ENCODE results near the gene PDE3B. TPM values are rescaled to one million over a fixed set of nuclear protein-coding genes. Genes with fewer than 3 reads are reported as not detected.

Gene PDE3B
- total and polyA plus RNA-seq, 9 of the 15 experiments (the other 6 are each of a cell fraction or from before 2014, with no cell fraction given), result 2.3 to 22.5 (median 12.2) TPM

GRCh38 chr11:14700593-14700992 is 57.0 kb downstream of the PDE3B start:
- Histone ChIP-seq H3K9ac (ENCODE audit: insufficient read depth in 1 of 2, low read depth in 2 of 2, low read length in 2 of 2) (no peak overlapping the region), H3K9me3 (replicated peaks; ENCODE audit: control insufficient read depth, insufficient read depth, low read depth, low read length) (peaks cover 6% of the 10 kb centered on the region), H3K79me2 (ENCODE audit: control insufficient read depth, insufficient read depth, low read length) (peaks cover 37% of the 10 kb centered on the region; the same call in 2 of the 3 replicates), H3K27ac (ENCODE audit: extremely low read depth, low read depth, low read length) (no peak overlapping the region), H3K4me3 (no peak overlapping the region), H2AFZ (ENCODE audit: low read depth, low read length) (no peak overlapping the region), H3K27me3 (ENCODE audit: control insufficient read depth in 2 of 2, insufficient read depth in 2 of 2, low read length in 2 of 2) (no peaks in the 10 kb centered on the region), H3K9me1 (ENCODE audit: control insufficient read depth, insufficient read depth, low read length) (no peaks in the 10 kb centered on the region), H3K36me3 (ENCODE audit: control insufficient read depth, insufficient read depth, low read length) (no peaks in the 10 kb centered on the region; the same call in 2 of the 3 replicates), H3K4me2 (ENCODE audit: insufficient read depth, low read length) (no peak overlapping the region), H4K20me1 (replicated peaks; ENCODE audit: control insufficient read depth, insufficient read depth, low read length) (no peaks in the 10 kb centered on the region), H3K4me1 (replicated peaks in 1 of 2; ENCODE audit: control insufficient read depth in 2 of 2, insufficient read depth in 2 of 2, low read length in 2 of 2) (no peaks in the 10 kb centered on the region)
- ATAC-seq (no peak), FAIRE-seq (no peak), DNase-seq (ENCODE audit: extremely low read depth in 1 of 4, low spot score in 3 of 4) (no peak)
- ChIA-PET CTCF (ENCODE audit: low intra/inter-chr PET ratio) (no interaction called here), POLR2A (no interaction called here)
- intact Hi-C loops (cut with micrococcal nuclease) (no loop called here), in situ Hi-C loops (cut with MboI) (no loop called here)
- TF ChIP-seq HMBOX1 (IDR thresholded peaks at IDR 0.05), result no peak
- TF ChIP-seq ZC3H8 (IDR thresholded peaks at IDR 0.05), result no peak
- no peak for TF ChIP-seq HSF4 (CRISPR knock-in tag; IDR thresholded peaks at IDR 0.05; ENCODE audit: borderline replicate concordance)
- TF ChIP-seq ZBTB43 (CRISPR knock-in tag; IDR thresholded peaks at IDR 0.05), result no peak
- no peak for TF ChIP-seq HDGF (IDR thresholded peaks at IDR 0.05)
- TF ChIP-seq PATZ1 (CRISPR knock-in tag; IDR thresholded peaks at IDR 0.05; ENCODE audit: borderline replicate concordance), result no peak
- no peak for TF ChIP-seq SNIP1 (IDR thresholded peaks at IDR 0.05; ENCODE audit: low read depth)
- TF ChIP-seq CXXC5 (CRISPR knock-in tag; IDR thresholded peaks at IDR 0.05), result no peak
- no peak for TF ChIP-seq FOXK2 (conservative IDR thresholded peaks at IDR 0.05 in 1 of 2, IDR thresholded peaks at IDR 0.05 in 1 of 2; ENCODE audit: low read depth in 2 of 2)
- no peak for TF ChIP-seq FOXM1 (IDR thresholded peaks at IDR 0.05; ENCODE audit: low read depth)
- TF ChIP-seq FOXM1 (CRISPR knock-in tag; IDR thresholded peaks at IDR 0.05; ENCODE audit: low read depth), result no peak
- TF ChIP-seq HOMEZ (CRISPR knock-in tag; IDR thresholded peaks at IDR 0.05), result no peak
- 89% methylated on average over 1 of the region's 1 CpG for WGBS (ENCODE audit: insufficient coverage, low coverage, missing lambda C conversion rate)
- BruUV-seq (replicated peaks), result no TSS peak

Measured in K562 (cell line).